PFSK-1 (cell line): ENCODE results near the gene PRMT9.

Experiments used
- FOXP2 ChIP-seq: optimal IDR thresholded peaks from 2 replicates; pipeline ENCODE3; 2011; ENCODE audit warnings: borderline replicate concordance, control low read depth, inconsistent platforms; ENCODE audit not compliant: insufficient read depth; ENCODE audit errors: extremely low read length, extremely low read depth
- POLR2AphosphoS5 ChIP-seq: IDR thresholded peaks from 2 replicates; pipeline ENCODE4 v1.6.1; 2012; ENCODE audit warnings: low read depth, mild to moderate bottlenecking, control low read depth, low read length, moderate library complexity
- REST ChIP-seq, 2 experiments: IDR thresholded peaks; 2 replicates each; pipeline versions ENCODE4 v1.6.1 to v1.8.0; 2011 to 2012; ENCODE audit warnings: low read depth in 2 of 2, low read length in 2 of 2, control low read depth in 1 of 2, inconsistent platforms in 1 of 2, mild to moderate bottlenecking in 1 of 2, moderate library complexity in 1 of 2; ENCODE audit not compliant: insufficient read depth in 1 of 2
- SIN3A ChIP-seq: IDR thresholded peaks from 2 replicates; pipeline ENCODE4 v1.6.1; 2012; ENCODE audit warnings: mild to moderate bottlenecking, low read length, moderate library complexity, borderline replicate concordance; ENCODE audit not compliant: insufficient read depth
- TAF1 ChIP-seq: IDR thresholded peaks from 2 replicates; pipeline ENCODE4 v1.6.1; 2012; ENCODE audit warnings: low read length, control low read depth, borderline replicate concordance; ENCODE audit not compliant: insufficient read depth

Gene PRMT9

DNA sequence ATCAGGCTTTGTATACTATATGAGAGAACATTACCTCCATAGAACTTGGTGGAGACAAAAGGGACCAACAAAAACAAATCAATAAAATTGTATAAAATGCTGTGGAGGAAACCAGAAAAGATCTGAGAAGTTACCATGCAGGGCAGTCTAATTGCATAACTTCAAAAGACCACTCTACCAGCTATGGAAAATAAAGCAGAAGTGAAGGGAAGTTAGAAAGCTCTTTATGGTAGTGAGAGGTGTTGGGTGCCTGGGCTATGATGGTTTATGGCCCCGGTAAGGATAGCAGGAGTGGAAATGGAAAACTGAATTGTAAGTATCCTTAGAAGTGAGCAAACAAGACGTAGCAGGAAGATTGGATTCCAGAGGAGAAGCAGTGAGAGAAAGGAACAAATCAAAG is 63.6 kb downstream of the PRMT9 start:
- TF ChIP-seq POLR2AphosphoS5: no peak
- no peak for TF ChIP-seq SIN3A
- TF ChIP-seq REST (IDR thresholded peaks at IDR 0.05; ENCODE audit: insufficient read depth in 1 of 2, low read depth in 2 of 2, low read length in 2 of 2): no peak
- no peak for TF ChIP-seq FOXP2
- TF ChIP-seq TAF1: no peak

- no peak for TF ChIP-seq REST (IDR thresholded peaks at IDR 0.05; ENCODE audit: insufficient read depth in 1 of 2, low read depth in 2 of 2, low read length in 2 of 2)
- TF ChIP-seq SIN3A: no peak
- TF ChIP-seq POLR2AphosphoS5: no peak
- TF ChIP-seq TAF1: no peak
- no peak for TF ChIP-seq FOXP2
Measured at GRCh38 chr4:147617841-147618691, 65.9 kb downstream of the PRMT9 start.

GRCh38 chr4:147617173-147617840 is 66.7 kb downstream of the PRMT9 start, which contains the start of gene TMEM184C:
TSS of gene TMEM184C (plus strand) at chr4:147617397. CDS start at chr4:147617957, 560 bp downstream.
- no peak for TF ChIP-seq FOXP2
- TF ChIP-seq POLR2AphosphoS5: peak; percentile 81; the same call in 1 of the 2 replicates
- peak; percentile 49; the same call in 1 of the 2 replicates for TF ChIP-seq SIN3A
- TF ChIP-seq REST (IDR thresholded peaks at IDR 0.05; ENCODE audit: insufficient read depth in 1 of 2, low read depth in 2 of 2, low read length in 2 of 2): no peak
- TF ChIP-seq TAF1: peak; percentile 44; the same call in 1 of the 2 replicates

- TF ChIP-seq REST (IDR thresholded peaks at IDR 0.05; ENCODE audit: insufficient read depth in 1 of 2, low read depth in 2 of 2, low read length in 2 of 2) (no peak), POLR2AphosphoS5 (no peak), SIN3A (no peak), TAF1 (no peak), FOXP2 (no peak)
Measured at GRCh38 chr4:147616849-147617172, 67.2 kb downstream of the PRMT9 start.
